A549 (cell line): Measurements from ENCODE around the gene TP53BP2.

Experiments used
- CTCF ChIP-seq: fragments of >200 bp; sonication (Bioruptor Twin); formaldehyde crosslinking; IDR thresholded peaks from 3 replicates; pipeline ENCODE4 v1.5.1; 2016
- JUNB ChIP-seq: fragments of >200 bp; sonication (Bioruptor Twin); formaldehyde crosslinking; IDR thresholded peaks from 2 replicates; pipeline ENCODE4 v1.6.1; 2016
- MAX ChIP-seq: IDR thresholded peaks from 2 replicates; pipeline ENCODE4 v1.6.1; 2012
- NR3C1 ChIP-seq: fragments of >200 bp; sonication (Bioruptor Twin); formaldehyde crosslinking; IDR thresholded peaks from 3 replicates; pipeline ENCODE4 v1.6.1; 2017
- POLR2AphosphoS2 ChIP-seq: conservative IDR thresholded peaks from 2 replicates; pipeline ENCODE4 v1.6.1; 2012; ENCODE audit warnings: low read length, improper control_type of control experiment, inconsistent platforms
- USF2 ChIP-seq: fragments of 450-650 bp; IDR thresholded peaks from 2 replicates; pipeline ENCODE4 v1.6.1; 2014; ENCODE audit warnings: antibody characterized with exemption
- TF ChIP-seq, protein P1 (sequence below): fragments of >200 bp; sonication (Bioruptor Twin); formaldehyde crosslinking; IDR thresholded peaks from 2 replicates; pipeline ENCODE4 v1.6.1; 2016

- TF ChIP-seq MAX, result no peak
- TF ChIP-seq USF2, result no peak
- TF ChIP-seq POLR2AphosphoS2, result no peak
- TF ChIP-seq CTCF, result no peak
- TF ChIP-seq, protein P1, sequence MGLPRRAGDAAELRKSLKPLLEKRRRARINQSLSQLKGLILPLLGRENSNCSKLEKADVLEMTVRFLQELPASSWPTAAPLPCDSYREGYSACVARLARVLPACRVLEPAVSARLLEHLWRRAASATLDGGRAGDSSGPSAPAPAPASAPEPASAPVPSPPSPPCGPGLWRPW, result no peak
- no peak for TF ChIP-seq NR3C1
- no peak for TF ChIP-seq JUNB
Observed at GRCh38 chr1:223756806-223757700, 88.7 kb downstream of the TP53BP2 start.
